AG04450 (cell line): ENCODE measurements around the gene ACOXL. TPM values are rescaled to one million over a fixed set of nuclear protein-coding genes. Genes with fewer than 3 reads are reported as not detected.

Experiments used
- CTCF ChIA-PET: fragments of 300-600, 350-600 bp; formaldehyde crosslinking; extraction: SDS; loops from one replicate; lab custom pipeline; 2022; ENCODE audit warnings: antibody characterized with exemption, inconsistent platforms; lab: Charles Lee
- POLR2A ChIA-PET: fragments of 350-600 bp; formaldehyde crosslinking; extraction: SDS; loops from one replicate; lab custom pipeline; 2021; ENCODE audit warnings: antibody characterized with exemption, inconsistent platforms; lab: Yijun Ruan, JAX
- DNase-seq: peaks from one replicate; pipeline ENCODE4 v3.0.0-alpha.2; 2011; ENCODE audit warnings: low read depth, low spot score
- H3K27ac ChIP-seq: one replicate; pipeline ENCODE4 v1.5.1; 2012; ENCODE audit warnings: low read depth, low read length, control low read depth
- H3K27me3 ChIP-seq: one replicate; pipeline ENCODE4 v1.6.0; 2012; ENCODE audit warnings: low read length; ENCODE audit not compliant: control insufficient read depth, insufficient read depth
- H3K4me3 ChIP-seq: 2 replicates; pipeline ENCODE4 v1.5.1; 2011; ENCODE audit warnings: mild to moderate bottlenecking, low read depth, low read length, control low read depth
- H3K9me3 ChIP-seq: 2 replicates; pipeline ENCODE4 v1.5.1; 2012; ENCODE audit warnings: low read length; ENCODE audit not compliant: control insufficient read depth, insufficient read depth
- polyA plus RNA-seq: library from polyadenylated mRNA; depleted of rRNA; stranded (reverse); fragments of >200 nt; gene quantifications from 2 replicates; pipeline ENCODE4 v1.2.3, GENCODE V29; 2011
- TF ChIP-seq, protein P1 (sequence below): IDR thresholded peaks from 2 replicates; pipeline ENCODE4 v1.5.1; 2011; ENCODE audit warnings: low read depth, low read length, control low read depth, inconsistent platforms

ACOXL gene
- polyA plus RNA-seq, 1 experiment, result not detected

DNA sequence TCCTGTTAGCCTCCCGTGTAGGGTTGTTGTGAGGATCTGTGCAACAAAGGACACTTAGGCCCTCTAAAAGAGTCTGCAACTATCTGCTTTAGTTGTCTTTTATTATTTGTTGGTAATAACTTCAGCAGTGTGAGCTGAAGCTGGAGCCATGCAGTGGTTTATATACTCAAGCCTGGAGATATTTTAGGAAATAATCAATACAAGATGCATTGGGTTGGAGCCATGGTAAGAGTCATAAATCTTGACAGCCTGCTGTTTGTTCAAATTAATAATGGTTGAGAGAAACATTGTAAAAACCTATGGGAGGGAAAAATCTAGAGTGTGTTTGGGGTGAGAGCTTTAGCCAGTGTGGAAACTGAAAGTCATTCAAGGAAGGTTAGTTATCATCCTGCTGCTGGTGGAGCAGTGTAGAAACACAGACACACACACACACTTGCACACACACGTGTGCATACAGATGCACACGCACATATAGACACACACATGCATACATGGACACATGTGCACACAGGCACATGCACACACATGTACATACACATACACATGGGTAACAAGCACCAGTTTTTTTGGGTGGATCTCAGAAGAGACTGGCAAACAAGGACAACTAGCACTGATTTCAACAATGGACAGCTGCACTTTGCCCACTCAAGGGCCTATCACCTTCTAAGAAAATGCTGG is 51.0 kb downstream of the ACOXL start:
- DNase-seq, result no peak
- ChIA-PET CTCF (no interaction called here), POLR2A (interaction anchor here (0.7 kb wide), 1 partner anchor 10 kb away, joined by 3 read pairs; no protein-coding TSS in a partner anchor)
- H3K9me3 ChIP-seq, result no peaks in the 10 kb centered on the region
- no peak overlapping the region for H3K4me3 ChIP-seq
- TF ChIP-seq, protein P1, sequence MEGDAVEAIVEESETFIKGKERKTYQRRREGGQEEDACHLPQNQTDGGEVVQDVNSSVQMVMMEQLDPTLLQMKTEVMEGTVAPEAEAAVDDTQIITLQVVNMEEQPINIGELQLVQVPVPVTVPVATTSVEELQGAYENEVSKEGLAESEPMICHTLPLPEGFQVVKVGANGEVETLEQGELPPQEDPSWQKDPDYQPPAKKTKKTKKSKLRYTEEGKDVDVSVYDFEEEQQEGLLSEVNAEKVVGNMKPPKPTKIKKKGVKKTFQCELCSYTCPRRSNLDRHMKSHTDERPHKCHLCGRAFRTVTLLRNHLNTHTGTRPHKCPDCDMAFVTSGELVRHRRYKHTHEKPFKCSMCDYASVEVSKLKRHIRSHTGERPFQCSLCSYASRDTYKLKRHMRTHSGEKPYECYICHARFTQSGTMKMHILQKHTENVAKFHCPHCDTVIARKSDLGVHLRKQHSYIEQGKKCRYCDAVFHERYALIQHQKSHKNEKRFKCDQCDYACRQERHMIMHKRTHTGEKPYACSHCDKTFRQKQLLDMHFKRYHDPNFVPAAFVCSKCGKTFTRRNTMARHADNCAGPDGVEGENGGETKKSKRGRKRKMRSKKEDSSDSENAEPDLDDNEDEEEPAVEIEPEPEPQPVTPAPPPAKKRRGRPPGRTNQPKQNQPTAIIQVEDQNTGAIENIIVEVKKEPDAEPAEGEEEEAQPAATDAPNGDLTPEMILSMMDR, result no peak
- peaks cover 4% of the 10 kb centered on the region for H3K27me3 ChIP-seq
- H3K27ac ChIP-seq, result no peak overlapping the region

DNA sequence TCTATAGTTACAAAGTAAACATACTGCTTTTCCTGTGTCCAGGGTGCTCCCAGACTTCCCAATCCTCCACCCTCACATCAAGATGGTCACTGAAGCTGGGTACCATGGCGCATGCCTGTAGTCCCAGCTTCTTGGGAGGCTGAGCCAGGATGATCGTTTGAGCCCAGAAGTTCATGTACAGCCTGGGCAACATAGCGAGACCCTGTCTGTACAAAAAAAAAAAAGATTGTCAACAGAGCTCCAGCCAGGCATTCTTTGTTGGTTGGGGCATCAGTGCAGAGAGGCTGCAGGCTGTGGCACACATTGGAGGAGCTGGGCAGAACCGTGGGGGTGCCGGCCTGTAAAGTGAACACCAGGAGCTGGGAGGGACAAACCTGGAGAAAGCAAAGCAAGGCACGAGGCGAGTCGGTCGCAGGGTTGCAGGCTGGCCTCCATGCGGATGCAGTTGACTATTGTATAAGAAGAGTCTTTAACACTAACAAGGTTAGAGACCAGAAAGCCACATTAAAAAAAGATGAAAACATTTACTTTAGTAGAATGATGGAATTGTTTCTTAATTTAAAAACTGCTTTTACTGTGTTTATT is 51.8 kb downstream of the ACOXL start:
- Histone ChIP-seq H3K9me3 (no peaks in the 10 kb centered on the region), H3K27ac (no peak overlapping the region), H3K4me3 (no peak overlapping the region), H3K27me3 (peaks cover 4% of the 10 kb centered on the region)
- POLR2A ChIA-PET, result interaction anchor here (0.7 kb wide), 1 partner anchor 11 kb away, joined by 3 read pairs; no protein-coding TSS in a partner anchor
- TF ChIP-seq, protein P1, result no peak
- no peak for DNase-seq
- CTCF ChIA-PET, result no interaction called here

DNA sequence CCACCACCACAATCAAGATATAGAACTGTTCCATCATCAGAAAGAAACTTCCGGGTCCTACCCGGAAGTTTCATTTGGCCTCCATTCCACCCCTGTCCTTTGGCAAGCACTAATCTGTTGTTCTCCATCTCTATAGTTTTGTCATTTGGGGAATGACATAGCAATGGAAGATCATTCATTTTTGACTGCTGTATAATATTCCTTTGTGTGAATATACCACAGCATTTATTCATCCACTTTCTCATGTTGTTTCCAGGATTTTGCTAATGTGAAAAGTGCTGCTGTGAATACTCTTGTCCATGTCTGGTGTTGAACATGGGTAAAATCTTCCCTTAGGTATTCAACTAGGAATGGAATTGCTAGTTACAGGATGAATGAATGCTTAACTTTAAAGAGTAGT is 53.1 kb downstream of the ACOXL start:
- POLR2A ChIA-PET, result no interaction called here

DNA sequence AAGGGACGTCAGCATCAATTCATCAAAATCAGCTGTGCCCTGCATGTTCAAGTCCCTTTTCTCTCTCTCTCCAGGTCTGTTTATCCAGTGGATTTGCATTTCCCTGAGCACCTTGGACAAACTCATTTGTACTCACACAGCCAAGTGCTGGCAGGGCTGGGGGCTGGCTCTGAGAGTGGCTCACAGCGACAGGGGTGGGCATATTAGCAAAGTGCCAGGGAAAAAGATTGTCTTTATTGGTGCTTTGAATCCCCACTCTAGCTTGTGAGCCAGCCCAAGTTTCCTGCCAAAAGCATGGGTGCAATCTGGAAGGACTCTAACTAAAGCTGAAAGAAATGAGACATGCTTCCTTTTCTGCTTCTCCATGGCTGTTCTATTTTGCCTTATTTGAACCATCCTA is 56.6 kb downstream of the ACOXL start:
- H3K4me3 ChIP-seq, result no peak overlapping the region
- CTCF ChIA-PET, result no interaction called here
- H3K27ac ChIP-seq, result no peak overlapping the region
- TF ChIP-seq, protein P1, result no peak
- POLR2A ChIA-PET, result no interaction called here
- DNase-seq, result no peak
- no peaks in the 10 kb centered on the region for H3K9me3 ChIP-seq
- peaks cover 19% of the 10 kb centered on the region for H3K27me3 ChIP-seq

More for the DNA sequence above, 53.1 kb downstream of the ACOXL start:
- Histone ChIP-seq H3K27me3 (peaks cover 13% of the 10 kb centered on the region), H3K27ac (no peak overlapping the region), H3K4me3 (no peak overlapping the region), H3K9me3 (no peaks in the 10 kb centered on the region)
- CTCF ChIA-PET, result no interaction called here
- DNase-seq, result no peak
- TF ChIP-seq, protein P1, result no peak

DNA sequence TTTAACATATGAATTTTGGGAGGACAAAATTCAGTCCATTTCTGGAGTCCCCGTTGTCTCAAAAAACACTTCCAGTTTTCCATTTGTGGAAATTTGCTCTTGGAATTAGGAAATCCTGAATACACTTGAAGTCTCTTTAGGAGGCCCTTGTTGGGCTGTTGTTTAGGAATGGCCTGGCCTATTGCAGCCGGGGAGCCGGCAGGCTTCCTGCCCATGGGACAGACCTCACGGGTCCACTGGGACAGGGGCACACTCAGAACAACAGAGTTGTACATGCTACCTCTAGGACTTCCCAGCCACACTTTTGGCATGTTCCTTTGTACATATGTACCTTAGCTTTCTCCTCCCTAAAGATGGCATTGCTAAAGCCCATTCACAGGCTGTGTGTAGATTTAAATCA is 57.3 kb downstream of the ACOXL start:
- H3K27ac ChIP-seq, result no peak overlapping the region
- POLR2A ChIA-PET, result no interaction called here
- CTCF ChIA-PET, result no interaction called here
- TF ChIP-seq, protein P1, result no peak
- H3K27me3 ChIP-seq, result peaks cover 24% of the 10 kb centered on the region
- no peaks in the 10 kb centered on the region for H3K9me3 ChIP-seq
- DNase-seq, result no peak
- no peak overlapping the region for H3K4me3 ChIP-seq
